CD4-positive, alpha-beta T cell treated with Interleukin-6 for 4 hours (primary cell): Measurements from ENCODE around the gene CHPF.

Experiments
- DNase-seq: peaks from one replicate; pipeline ENCODE4 v3.0.0-alpha.2; 2020; ENCODE audit warnings: mixed read lengths

Gene CHPF

DNA sequence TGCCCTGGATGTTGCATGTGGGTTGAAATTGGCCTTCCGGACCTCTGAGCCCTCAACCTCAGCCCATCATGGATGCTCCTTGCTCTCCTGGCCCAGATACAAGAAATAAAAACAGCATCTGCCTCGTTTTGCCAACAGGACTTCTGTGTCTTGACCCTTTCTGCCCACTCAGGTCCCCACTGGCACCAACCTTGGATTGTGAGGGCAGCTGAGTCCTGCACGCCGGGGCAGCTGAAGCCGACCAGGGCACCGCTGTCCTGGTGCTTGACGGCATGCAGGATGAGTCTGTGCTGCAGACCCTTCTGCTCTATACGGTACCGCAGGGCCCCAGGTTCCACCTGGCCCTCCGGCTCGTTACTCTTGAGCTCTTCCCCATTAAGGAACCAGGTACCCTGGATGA, 23.0 kb upstream of the CHPF start:
- DNase-seq, result no peak

- DNase-seq, result no peak
These were observed 21.8 kb upstream of the CHPF start for GRCh38 chr2:219565130-219566080.

DNA sequence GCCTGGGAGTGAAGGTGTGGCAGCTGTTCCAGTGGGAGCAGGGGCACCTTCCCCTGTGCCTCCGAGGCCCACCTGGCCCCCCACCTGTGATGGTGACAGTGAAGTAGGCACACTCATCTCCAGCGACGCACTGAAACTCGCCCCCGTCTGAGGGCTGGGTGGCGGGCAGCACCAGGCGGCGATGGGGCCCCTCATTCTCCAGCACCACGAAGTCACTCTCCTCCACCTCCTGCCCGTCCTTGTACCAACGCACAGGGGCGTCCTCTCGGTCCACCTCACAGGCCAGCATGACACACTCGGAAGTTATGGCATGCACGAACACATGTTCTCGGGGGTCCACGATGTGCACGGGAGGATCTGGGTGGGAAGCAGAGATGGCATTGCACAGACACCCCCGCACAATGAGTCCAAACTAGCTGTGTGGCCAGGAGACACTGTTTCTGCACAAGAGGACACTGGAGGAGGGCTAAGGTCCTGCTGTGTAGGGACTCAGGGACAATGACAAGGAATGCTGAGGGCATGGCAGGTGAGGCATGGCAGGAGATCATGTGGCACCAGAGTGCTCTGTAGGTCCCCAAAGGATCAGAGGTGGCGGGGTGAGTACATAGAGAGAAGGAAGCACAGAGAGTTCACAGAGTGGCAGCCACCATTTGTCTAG, 19.8 kb upstream of the CHPF start:
- DNase-seq, result no peak

GRCh38 chr2:219562049-219563020, 18.7 kb upstream of the CHPF start:
- DNase-seq, result no peak

GRCh38 chr2:219561179-219562048, 17.8 kb upstream of the CHPF start:
- DNase-seq, result no peak

- no peak for DNase-seq
These were observed 17.2 kb upstream of the CHPF start for GRCh38 chr2:219560893-219561178.

DNA sequence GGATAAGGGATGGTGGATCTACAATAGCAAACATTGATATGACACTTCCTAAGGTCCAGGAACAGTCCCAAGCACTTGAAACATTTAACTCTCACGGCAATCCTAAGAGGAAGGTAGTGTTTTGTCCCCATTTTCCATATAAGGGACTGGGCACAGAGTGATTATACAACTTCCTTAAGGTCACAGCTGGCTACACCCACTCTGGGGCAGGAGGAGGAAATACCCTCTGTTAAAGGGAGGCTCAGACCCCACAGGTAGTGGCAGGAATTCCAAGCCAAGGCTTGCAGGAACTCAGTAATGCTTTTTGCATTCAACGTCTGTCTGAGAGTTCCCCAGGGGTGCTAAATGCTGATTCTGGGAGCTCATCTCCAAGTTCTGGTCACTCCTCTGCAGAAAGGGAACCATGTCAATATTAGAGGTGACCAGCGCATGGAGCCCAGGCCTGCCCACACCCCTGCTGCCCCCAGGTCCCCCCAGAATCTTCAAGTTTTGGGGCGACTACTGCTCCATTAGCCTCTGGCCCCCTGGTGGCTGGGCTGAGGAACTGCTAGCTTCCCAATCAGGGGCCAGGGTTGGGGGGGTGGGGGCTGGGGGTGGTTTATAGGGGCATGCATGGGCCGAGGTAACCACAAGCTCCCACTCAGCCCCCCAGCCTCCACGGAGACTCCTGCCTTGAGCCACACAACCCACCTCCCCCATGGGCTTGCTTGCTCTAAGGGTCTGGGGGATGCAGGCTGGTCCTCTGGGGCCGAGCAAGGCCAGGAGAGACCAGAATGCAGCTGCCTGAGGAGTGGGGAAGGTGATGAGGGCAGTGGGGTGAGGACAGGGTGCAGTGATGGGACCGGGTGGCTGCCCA, 16.7 kb upstream of the CHPF start:
- DNase-seq, result peak; percentile 41

DNA sequence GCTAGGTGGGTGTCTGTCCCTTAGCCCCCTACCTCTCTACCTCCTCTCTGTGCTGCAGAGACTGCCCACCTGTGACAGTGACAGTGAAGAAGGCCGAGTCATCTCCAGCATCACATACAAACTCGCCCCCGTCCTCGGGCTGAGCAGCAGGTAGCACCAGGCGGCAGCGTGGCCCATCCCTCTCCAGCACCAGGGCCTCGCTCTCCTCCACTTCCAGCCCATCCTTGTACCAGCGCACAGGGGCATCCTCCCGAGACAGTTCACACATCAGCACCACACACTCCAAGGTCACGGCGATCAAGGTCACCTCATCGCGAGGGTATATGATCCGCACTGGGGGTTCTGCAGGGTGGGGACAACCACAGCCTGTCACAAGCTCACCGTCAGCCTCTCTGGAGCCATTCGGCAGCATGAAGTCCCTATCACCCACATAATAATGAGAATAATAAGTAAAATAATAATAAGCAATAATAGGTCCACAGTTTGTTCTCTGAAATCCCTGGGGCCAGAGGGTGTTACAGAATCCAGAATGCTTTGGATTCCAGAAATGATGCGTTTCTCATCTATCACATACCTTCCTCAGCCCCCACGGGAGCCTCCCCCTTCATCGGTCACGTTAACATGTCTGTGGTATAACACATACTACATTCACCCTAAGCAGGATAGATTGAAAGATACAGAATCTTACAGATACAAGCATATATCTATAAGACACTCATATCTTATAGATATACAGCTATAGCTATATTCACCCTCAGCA, 15.7 kb upstream of the CHPF start:
- DNase-seq, result no peak

GRCh38 chr2:219557791-219558785, 14.5 kb upstream of the CHPF start:
- no peak for DNase-seq

- no peak for DNase-seq
These were observed 13.7 kb upstream of the CHPF start for GRCh38 chr2:219557320-219557719.

DNA sequence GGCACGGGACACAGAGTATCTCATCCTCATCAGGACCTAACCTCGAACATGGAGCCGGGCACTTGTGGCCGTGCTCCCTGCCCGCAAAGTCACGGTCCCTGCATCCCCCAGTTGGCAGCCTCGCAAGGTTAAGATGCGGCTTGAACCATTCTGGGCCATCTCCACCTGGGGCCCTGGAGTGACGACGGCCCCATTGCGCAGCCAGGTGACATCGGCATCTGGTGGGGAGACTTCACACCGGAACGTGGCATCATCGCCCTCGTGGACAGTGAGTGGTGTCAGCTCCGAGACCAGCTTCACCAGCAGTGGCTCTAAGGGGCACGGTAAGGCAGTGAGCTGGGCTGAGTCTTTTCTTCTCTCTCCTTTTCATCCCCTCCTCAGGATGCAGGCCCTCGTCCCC, 12.8 kb upstream of the CHPF start:
- no peak for DNase-seq

GRCh38 chr2:219555956-219556355, 12.3 kb upstream of the CHPF start:
- DNase-seq, result no peak

DNA sequence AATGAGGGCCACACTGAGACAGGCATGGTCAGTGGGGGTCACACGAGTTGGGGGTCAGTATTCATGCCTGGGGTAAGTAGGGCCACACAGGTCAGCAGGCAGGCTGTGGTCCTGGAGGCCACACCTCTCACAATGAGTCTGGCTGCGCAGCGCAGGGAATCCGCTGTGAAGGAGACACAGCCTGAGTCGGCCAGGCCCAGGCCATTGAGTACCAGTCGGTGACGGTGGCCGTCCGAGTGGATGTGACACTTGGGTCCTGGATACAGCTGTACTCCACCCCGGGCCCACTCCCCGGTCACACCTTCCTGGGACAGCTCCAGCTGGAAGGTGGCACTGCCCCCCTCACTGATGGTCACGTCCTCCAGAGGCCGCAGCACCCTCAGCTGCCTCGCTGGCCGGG, 10.7 kb upstream of the CHPF start:
- DNase-seq, result no peak

DNA sequence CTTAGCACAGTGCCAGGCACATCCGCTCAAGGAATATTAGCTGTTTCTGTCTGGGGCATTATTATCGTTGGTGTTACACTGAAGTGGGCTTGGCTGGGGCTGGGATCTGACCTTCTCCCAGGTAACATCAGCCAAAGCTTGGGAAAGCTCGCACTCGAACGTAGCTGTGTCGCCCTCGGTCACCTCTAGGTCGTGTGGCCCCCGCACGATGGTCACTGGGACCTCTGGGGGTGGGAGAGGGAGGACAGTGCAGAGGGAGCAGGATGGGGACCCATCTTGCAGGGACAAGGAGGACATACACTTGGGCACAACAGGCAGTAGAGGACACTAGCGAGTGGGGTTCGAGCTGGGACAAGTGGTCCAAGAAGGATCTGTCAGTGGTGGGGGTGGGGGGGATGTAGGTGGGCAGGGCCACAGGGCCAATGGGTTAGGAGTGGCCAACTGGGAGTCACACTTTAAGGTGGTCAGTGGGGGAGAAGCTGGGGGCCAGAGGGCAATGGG, 9.9 kb upstream of the CHPF start:
- no peak for DNase-seq

DNA sequence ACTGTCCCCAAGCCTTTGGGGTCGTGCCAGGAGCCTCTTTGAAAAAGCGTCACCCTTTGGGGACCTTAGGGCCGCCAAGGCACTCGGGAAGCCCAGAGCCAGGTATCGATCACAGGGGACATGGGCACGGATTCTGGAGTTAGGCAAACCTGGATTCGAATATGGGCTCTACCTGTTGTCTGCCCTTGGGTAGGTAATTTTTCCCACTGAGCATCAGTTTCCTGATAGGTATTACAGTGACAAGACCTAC, 9.5 kb upstream of the CHPF start:
- no peak for DNase-seq

DNA sequence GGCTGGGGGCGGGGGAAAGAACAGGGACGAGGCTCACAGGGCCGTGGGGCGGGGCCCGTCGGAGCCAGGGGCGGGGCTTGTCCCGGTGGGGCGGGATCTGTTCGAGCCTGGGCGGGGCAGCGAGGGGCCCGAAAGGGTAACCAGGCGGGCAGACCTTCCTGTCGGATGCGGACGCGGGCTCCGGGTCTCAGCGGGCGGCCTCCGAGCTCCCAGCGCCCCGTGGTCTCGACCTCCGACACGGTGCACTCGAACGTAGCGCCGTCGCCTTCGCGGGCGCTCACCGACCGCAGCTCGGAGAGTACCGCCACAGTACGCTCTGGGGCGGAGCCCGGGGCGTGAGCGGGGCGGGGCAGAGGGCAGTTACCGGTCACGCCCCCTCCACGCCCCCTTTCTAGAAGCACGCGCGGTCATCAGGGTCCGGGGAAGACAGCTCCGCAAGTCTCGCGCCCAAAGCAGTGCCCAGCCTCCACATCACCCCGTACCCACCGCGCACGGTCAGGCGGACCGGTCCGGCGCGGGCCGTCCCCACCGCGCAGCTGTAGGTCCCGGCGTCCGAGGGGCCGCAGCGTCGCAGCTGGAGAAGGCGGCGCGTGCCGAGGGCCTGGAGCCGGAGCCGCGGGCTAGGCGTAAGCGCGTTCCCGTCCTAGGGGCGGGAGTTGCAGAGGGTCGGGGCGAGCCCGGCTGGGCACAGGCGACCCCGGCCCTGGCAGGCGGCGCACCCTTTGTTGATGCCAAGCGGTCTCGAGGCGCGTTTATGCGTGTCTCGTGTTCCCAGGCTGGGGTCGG, 9.0 kb upstream of the CHPF start:
- DNase-seq, result peak; percentile 81

GRCh38 chr2:219551441-219552381, 8.1 kb upstream of the CHPF start:
- DNase-seq, result peak; percentile 25
